ENCODE measurements around the gene RALBP1.
A peak's percentile ranks its signal among the peaks of the same experiment; 100 is the strongest.
"Not testable (repeated sequence)": the region's sequence is repeated elsewhere in the genome, so short reads cannot be mapped to it uniquely, and the experiment has no call there.

Gene RALBP1

DNA sequence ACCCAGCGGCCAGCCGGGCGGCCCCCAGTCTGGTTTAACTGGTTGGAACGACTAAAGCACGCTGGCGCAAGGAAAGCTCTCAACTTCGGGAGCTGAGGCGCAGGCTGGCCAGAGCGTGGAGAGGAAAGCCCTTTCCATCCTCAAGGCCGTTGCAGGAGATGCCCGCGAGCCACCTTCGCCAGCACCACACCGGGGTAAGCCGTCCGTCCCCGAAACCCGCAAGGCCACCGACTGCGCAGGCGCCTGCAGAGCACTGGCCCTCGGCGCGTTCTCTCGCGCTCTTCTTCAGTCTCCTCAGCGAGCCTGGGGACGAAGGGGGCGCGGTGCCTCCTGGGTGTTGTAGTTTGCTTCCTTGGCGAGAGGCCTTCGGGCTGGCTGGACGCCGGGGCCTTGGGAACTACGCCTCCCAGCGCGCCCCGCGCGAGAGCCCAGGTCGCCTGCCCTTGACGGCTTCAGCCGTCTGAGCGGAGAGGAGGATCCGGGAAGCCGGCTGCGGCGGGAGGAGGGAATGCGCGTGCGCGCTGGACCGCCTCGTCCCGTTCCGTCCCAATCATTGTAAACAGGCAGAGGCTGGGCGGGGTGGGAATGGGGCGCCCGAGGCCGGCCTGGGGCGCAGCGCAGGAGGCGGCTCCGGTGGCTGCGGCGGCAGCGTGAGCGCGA is at the start of gene RALBP1:
RALBP1 (plus strand) TSS at position 531 of the 660 bp plus-strand sequence. CDS start 37,533 bp downstream, outside the sequence.
- DNase-seq = peak; percentile 98

DNA sequence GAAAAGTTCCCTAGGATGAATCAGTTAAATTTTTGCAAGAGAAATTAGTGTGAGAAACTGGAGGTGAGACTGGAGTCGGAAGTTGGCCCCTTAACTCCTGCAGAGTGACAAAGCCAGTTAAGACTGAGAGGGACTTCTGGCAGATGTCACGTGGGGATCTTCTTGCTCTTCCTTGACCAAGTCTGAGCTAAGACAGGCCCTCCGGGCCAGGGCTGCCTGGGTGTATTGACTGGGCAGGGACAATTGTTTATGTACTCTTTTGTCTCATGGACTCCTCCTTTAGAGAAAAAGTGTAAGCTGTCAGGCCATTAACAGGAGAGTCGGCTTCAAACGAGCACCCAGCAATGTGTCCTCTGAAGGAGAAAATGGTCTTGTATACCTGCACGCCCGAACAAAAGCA is 48.6 kb upstream of the RALBP1 start:
- DNase-seq = no peak

DNA sequence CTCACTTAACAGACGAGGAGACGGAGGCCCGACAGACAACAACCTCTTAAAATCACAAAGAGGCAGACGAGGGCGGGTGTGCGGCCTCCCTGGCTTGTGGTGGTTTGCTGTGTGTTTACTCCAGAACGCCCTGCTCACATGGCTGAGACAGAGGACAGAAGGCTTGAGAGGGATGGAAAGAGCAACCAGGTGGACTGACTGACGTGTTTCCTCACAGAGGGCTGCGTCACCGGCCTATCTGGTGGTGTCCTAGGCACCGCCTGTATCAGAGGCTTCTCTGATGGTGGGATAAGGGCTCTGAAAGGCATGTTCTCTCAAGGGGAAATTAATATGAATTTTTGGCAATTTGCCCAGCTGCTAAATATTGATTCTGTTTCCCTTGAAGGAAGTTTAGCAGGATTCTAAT is 47.0 kb upstream of the RALBP1 start:
- no peak for DNase-seq

DNA sequence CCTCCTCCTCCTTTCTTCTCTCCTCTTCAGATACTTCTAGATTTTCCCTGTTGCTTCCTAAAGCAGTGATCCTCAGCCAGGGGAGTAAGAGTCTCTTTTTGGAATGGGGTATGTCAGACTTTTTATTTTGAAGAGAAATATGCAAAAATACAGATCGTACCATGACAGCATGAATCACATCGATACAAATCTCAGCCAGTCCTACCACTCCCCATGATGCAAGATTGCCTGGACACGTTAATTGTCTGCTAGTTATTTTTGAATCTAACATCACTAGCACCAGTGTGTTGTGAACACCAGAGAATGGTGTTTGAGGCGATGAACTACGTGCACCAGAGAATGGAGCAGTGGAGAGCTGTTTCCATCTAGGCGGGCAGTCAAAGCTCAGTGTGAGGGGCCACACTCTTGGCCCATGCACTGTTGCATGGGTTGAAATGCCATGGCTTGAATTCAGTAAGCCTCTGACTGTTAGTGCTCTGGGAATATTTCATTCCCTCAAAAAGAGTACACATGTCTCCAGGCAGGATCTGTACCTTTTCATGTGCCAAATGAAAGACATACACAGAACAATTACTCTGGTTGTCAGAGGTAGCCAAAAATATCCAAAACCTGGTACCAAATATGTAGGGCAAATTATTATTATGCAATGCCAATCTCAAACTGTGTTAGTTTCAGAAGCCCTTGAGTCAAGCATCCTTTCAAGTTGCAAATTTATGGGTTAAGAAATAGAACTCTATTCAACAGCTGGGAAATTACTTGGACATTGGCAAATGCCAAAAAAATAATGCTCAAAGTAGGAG is 46.3 kb upstream of the RALBP1 start:
- DNase-seq = no peak

DNA sequence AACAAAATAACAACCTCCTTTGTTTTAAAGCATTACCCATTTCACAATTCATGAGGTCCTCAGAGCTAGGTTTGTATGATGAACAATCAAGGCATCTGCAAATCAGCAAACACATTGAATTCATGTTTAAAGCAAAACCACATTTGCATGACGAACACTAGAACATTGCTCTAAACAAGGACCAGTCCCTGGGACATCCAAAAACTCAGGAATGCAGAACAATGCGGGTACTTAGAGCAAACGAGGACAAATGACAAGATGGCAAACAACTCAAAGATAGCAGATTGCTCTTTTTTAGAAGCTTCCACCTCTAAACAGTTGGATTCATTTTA is 45.7 kb upstream of the RALBP1 start:
- DNase-seq = no peak

DNA sequence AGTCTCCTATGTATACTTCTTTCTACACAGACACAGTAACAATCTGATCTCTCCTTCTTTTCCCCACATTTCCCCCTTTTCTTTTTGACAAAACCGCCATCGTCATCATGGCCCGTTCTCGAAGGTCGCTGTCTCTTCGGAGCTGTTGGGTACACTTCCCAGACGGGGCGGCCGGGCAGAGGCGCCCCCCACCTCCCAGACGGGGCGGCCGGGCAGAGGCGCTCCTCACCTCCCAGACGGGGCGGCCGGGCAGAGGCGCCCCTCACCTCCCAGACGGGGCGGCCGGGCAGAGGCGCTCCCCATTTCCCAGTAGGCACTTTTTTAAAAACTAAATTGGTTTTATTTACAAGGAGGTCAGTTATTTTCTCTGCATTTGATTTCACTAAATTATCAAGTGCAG is 45.0 kb upstream of the RALBP1 start:
- DNase-seq = not testable (repeated sequence)

DNA sequence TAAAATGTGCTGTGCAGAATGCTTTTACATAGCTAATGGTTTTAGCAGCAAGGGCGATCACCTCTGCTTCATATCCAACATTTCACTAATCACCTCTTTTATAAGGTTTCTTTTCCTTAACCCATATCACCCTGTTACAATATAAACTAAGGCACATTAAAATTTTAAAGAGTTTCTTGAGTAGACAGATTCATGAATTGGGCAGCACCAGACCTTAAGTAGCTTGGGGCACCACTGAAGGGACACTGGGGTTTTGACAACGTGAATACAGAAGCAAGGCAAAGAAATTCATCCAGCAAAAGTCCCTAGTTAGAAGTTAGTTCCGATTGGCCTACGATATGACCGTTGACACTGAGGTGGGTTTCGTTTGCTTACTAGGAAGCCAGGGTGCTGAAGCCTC is 44.0 kb upstream of the RALBP1 start:
- DNase-seq = no peak

DNA sequence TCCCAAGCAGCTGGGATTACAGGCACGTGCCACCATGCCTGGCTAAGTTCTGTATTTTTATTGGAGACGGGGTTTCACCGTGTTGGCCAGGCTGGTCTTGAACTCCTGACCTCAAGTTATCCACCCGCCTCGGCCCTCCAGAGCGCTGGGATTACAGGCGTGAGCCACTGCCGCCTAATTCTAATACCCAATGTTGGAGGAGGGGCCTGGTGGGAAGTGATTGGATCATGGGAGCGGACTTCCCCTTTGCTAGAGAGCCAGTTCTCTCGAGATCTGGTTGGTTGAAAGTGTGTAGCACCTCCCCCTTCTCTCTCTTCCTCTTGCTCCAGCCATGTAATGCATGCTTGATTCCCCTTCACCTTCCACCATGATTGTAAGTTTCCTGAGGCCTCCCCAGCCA is 42.2 kb upstream of the RALBP1 start:
- DNase-seq = not testable (repeated sequence)

DNA sequence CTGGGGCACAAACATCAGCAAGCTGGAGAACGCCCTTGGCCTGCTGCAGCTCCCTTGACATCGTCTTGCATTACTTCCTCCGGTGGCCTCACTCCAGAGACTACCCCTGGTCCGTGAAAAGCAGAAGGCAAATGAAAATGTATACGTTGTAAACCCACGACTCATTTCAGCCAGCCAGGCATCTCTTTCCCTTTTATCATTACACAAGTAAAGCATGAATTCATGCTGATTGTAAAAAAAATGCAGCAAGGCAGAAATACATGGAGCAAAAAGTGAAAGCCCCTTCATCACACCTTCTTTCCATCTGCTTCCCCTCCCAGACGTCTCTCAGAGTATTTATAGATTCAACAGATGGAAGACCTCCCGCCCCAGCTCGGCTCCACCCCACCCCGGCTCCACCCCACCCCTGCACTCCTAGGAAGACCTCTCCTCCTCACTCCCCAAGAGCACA is 41.6 kb upstream of the RALBP1 start:
- DNase-seq = no peak

DNA sequence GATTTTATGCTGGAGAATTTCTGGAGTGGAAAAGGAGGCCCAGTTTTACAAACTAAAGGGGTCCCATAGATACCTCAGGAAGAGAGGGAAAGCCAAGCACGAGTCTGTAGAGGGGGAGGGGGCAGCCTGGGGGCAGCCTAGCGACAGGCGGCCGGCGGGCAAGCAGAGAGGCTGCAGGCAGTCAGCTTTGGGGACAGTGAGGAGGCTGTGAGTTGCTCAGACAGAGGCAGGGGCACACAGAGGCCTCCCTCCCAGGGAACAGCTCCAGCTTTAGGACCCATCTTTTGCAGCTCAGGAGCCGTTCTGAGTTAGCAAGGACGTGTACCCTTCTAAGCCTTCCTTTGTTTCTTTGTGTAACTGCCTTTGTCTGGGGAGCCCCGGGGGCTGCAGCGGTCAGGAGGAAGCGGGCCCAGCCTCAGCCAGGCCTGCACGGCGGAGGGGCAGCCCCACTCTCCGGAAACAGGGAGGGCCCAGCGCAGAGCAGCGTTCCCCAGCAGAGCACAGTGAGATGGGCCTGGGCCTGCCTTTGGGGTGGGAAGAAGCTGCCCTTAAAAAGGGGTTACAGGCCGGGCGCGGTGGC is 41.1 kb upstream of the RALBP1 start:
- DNase-seq = no peak

DNA sequence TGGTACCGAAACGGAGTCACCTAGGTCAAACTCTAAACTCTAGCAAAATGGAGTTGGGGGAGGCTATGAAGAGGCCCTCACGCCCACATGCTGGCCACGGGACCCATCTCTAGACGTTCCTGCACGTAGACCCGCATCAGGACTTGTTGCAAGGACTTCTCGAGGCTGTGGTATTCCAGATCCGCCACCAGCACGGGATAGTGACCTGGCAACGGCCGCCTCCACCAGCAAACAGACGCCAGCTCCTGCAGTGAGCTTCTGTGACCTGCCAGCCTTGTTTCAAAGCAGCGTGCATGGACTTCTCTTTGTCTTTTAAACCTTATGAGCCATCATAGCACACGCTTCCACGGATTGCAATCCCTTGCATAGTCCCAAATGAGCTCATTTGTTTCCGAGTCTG is 40.3 kb upstream of the RALBP1 start:
- no peak for DNase-seq

DNA sequence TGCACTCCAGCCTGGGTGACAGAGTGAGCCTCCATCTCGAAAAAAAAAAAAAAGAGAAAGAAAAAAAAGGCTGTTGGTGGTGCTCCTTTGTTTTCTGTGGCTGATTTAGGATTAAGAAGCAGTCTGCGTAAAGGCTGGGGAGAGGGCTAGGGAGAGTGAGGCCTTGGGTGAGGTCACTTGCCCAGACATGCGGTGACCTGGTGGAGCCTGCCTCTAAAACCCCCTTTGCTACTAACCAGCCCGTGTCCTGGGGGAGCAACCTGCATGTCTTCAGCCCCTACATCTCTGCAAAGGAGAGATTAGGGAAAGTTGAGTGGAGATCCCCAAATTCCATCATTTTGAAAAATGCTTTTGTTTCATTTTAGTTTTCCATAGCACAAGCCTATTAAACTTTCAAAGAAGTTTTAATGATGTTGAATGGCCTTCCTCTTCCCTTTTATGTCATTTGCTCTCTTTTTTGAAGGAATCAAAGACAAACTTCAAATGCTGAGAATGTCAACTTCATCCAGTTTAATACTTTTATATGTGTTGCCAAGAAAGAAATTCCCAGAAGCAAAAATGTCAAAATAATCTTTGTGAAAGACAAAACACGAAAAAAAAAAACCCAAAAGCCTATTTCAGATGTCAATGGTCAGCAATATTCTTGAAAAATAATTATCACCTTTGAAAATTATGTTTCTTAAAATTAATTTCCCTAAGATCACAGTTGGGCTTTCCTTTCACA is 38.9 kb upstream of the RALBP1 start:
- DNase-seq = no peak

DNA sequence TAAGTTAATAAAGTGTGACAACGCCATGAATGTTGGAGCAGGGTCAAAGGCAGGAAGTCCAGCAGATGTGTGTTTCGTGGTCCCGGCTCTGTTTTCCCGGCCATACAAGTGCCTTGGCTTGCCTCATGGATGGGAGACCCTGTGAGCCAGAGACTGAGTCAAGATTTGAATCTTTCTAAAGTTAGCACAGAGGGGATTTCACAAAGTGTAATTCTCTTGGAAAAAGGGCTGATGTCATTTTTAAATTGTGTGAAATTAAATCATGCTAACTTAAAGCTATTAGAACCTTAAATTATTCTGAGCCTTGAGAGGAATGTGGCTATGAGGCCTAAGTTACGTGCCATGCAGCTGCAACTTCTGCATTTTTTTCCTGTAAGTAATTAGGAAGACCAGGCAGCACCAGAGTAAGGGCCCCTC is 38.3 kb upstream of the RALBP1 start:
- no peak for DNase-seq

DNA sequence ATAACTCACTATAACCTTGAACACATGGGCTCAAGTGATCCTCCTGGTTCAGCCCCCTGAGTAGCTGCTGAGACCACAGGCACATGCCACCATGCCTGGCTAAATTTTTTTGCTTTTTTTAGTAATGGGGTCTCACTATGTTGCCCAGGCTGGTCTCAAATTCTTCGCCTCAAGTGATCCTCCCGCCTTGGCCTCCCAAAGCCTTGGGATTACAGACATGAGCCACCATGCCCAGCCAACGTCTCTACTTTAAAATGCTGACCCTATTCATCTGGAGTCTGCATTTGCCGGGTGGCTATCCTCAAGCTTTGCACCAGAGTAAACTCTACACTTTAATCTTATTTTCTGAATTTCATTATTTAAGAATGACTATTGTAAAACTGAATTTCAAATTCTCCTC is 37.6 kb upstream of the RALBP1 start:
- no peak for DNase-seq

DNA sequence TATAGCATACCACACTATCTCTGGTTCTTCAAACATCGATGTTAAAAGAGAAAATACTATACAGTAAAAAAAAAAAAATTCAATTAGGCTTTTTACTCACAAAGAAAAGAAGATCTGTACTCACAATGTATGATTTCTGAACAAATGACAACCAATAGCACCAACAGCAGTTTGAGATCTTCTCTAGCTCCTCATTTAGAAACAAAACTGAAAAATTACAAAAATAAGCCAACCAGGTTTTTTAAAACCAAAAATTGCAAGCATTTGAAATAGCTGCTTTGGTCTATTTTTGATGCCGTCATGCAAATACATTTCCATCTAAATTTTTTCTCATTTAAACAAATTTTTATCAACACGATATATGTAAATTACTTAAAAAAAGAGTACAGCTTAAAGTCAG is 34.3 kb upstream of the RALBP1 start:
- DNase-seq = no peak

DNA sequence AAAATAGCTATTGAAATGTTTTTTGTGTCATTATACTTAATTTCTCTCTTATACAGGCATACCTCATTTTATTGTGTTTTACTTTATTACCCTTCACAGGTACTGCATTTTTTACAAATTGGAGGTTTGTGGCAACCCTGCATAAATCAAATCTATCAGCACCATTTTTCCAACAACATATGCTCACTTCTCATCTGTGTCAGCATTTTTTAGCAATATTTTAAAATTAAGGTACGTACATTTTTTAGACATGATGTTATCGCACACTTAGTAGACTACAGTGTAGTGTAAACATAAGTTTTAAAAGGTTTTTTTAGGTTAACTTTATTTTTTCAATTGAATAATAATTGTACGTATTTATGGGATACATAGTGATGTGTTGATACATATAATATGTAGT is 30.8 kb upstream of the RALBP1 start:
- DNase-seq = no peak

DNA sequence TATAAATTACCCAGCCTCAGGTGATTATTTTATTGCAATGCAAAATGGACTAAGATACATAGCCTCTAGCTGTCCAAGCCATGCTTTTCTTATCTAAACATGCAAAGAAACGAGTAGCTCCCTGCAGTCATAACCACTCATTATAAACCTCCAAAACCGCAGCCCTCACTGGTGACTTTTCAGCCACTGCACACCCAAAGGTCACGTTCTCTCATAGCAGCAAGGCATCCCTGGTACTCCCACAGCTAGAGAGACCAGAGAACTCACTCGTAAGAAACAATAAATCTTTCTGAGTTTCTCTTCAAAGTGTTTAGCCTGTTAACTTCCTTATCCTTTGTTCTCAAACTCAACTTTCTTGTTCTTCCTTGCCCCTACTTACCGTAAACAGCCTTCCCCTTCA is 28.5 kb upstream of the RALBP1 start:
- DNase-seq = no peak

DNA sequence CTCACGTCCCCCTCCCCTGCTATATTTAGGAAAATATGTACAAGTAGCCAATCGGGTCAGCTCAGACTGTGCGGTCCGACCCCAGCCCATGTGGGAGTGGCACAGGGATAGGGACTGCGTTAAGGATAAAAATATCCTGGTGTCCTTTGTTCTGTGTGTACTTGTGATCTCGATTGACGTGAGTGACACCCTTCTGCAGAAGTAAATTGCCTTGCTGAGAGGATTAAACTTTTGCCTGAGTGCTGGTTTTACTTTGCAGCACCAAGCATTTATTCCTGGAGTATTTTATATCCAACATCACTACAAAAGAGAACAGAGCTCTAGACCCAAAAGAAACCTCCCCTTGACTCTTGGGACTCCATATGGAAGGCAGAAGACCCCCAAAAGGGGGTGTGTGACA is 28.0 kb upstream of the RALBP1 start:
- no peak for DNase-seq

DNA sequence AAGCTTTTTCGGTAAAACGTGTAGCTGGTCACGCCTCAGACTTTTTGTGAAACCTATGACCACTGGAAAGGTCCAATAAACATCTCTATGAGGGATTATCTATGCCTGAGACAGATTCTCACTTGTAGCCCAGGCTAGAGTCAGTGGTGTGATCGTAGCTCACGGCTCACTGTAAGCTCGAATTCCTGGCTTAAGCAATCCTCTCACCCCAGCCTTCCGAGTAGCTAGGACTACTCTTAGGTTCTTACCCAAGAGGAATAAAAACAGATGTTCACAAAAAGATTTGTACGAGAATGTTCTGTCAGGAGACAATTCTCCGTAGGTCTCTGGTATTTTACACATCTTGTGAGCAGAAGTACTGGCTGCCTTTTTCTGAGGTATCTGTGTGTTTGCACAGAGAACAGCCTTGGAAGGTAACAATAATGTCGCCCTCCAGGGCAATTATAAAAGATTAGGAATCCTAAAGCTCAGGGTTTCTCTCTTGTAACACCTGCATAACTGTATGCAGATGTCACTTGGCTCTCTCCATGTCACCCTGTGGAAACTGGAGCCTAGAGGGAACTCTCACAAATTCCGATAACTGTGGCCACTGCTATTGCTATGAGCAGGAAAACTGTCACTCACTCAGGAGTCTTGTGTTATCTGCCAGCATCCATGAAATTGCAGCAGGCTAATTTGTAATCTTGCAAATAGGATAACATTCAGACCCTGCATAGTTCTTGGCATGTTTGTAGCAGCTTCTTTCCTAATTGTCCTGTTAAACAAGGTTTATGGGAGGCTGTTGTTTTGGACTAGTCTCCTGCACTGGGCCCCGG is 25.5 kb upstream of the RALBP1 start:
- no peak for DNase-seq

DNA sequence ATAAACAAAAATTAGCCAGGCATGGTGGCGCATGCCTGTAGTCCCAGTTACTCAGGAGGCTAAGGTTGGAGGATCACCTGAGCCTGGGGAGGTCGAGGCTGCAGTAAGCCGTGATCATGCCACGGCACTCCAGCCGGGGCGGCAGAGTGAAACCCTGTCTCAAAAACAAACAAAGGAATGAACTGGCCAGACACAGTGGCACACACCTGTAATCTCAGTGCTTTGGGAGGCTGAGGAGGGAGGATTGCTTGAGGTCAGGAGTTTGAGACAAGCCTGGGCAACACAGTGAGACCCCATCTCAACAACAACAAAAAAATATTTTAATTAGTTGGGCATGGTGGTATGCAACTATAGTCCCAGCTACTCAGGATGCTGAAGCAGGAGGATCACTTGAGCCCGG is 24.4 kb upstream of the RALBP1 start:
- not testable (repeated sequence) for DNase-seq

DNA sequence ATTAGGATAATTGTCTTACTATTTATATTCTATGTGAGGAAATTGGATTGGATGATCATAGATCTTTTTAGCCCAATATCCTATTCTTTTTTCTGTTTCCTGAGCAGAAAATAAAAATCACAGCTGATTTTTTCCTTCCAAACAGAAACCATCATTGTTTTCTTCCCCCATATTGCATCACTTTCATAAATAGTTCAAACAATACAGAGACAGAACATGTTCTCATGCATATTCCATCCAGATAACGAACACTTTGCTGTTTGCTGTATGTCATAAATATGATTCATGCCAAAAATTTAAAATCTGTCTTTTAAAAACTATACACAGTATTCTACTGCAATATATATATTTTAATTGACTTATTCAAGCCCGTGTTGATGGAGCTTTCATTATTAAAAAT is 22.0 kb upstream of the RALBP1 start:
- DNase-seq = no peak

DNA sequence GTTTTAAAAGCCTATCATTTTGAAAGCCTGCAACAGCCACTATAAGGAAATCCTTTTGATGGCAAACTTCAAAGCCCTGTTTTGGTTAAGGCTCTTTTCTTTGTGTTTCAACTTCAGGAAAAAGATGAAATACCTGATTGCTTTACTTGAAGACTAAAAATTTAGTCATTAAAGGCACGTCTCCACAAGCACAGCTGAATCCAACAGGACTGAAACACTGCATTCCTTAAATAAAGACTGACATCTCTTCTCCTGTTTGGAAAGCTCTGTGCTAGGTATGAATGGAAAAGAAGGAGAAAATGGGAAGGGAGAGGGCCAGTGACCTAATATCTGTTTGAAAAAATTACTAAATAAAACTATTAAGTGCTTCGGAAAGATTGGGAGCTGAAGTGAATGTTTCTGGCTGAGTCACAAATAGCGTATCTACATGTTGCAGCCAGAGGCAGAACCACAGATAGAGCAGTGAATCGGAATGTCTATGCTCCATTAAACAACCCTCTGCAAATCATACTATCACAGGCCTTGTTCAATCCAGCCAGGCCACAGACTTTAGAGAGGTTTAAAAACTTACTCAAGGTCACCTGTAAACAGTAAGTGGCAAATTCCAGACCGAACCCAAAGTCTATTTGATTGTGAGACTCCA is 21.1 kb upstream of the RALBP1 start:
- no peak for DNase-seq

Data from activated gamma-delta T cell treated with Interleukin-2 at 50 U/mL for 16 hours (primary cell).